GM19025 (cell line): Measurements from ENCODE around the gene PCDH17.

Experiments
- ATAC-seq: cut with Tn5 transposase; IDR thresholded peaks from one replicate; pipeline ENCODE4 v1.9.1; 2021; ENCODE audit warnings: mild to moderate bottlenecking, low read depth, moderate library complexity; ENCODE audit not compliant: unreplicated experiment

The PCDH17 gene

GRCh38 chr13:57726981-57727380 lies 95.4 kb downstream of the PCDH17 start:
- ATAC-seq = no peak

GRCh38 chr13:57734306-57734705 lies 102.8 kb downstream of the PCDH17 start:
- no peak for ATAC-seq

GRCh38 chr13:57739089-57739488 lies 107.5 kb downstream of the PCDH17 start:
- no peak for ATAC-seq

- no peak for ATAC-seq
These were observed 108.1 kb downstream of the PCDH17 start for GRCh38 chr13:57739543-57740190.

GRCh38 chr13:57740719-57741118 lies 109.2 kb downstream of the PCDH17 start:
- no peak for ATAC-seq

- no peak for ATAC-seq
These were observed 116.6 kb downstream of the PCDH17 start for GRCh38 chr13:57748096-57748495.

GRCh38 chr13:57760951-57761350 lies 129.4 kb downstream of the PCDH17 start:
- ATAC-seq = no peak

GRCh38 chr13:57763689-57764088 lies 132.1 kb downstream of the PCDH17 start:
- no peak for ATAC-seq
